Activated CD8-positive, alpha-beta T cell treated with anti-CD3 and anti-CD28 coated beads, Interleukin-2, amount 10 ng/mL, durations not matched to agents 7 days and 5 days (primary cell): ENCODE results near the gene ABCD1. TPM values are rescaled to one million over a fixed set of nuclear protein-coding genes. Genes with fewer than 3 reads are reported as not detected.
"Not testable (repeated sequence)": the region's sequence is repeated elsewhere in the genome, so short reads cannot be mapped to it uniquely, and the experiment has no call there.

Experiments
- ATAC-seq: fragments of 150-1000 bp; cut with Tn5 transposase; one replicate; pipeline ENCODE4 v1.10.0; 2021; ENCODE audit warnings: moderate library complexity
- CTCF ChIA-PET: fragments of 350-600 bp; sonication (Branson Sonifier 250); formaldehyde crosslinking; loops from one replicate; lab custom pipeline; 2021; ENCODE audit warnings: antibody characterized with exemption; lab: Charles Lee
- POLR2A ChIA-PET: fragments of 350-600 bp; sonication (Branson Sonifier 250); formaldehyde crosslinking; loops from one replicate; lab custom pipeline; 2021; ENCODE audit warnings: antibody characterized with exemption; lab: Charles Lee
- DNase-seq: peaks from one replicate; pipeline ENCODE4 v3.0.0-alpha.2; 2020
- H3K27ac Mint-ChIP-seq: one replicate; pipeline ENCODE4 v1.8.0; 2021; ENCODE audit warnings: mild to moderate bottlenecking, mixed read lengths
- H3K27me3 Mint-ChIP-seq: one replicate; pipeline ENCODE4 v1.8.0; 2021; ENCODE audit warnings: low read depth, mixed read lengths
- H3K36me3 Mint-ChIP-seq: one replicate; pipeline ENCODE4 v1.8.0; 2021; ENCODE audit warnings: low read depth, mixed read lengths
- H3K4me1 Mint-ChIP-seq: one replicate; pipeline ENCODE4 v1.8.0; 2021; ENCODE audit warnings: low read depth, mixed read lengths
- H3K4me3 Mint-ChIP-seq: one replicate; pipeline ENCODE4 v1.8.0; 2021; ENCODE audit warnings: mild to moderate bottlenecking, mixed read lengths
- H3K9me3 Mint-ChIP-seq: one replicate; pipeline ENCODE4 v1.8.0; 2022; ENCODE audit warnings: mixed read lengths; ENCODE audit not compliant: insufficient read depth
- total RNA-seq, 2 experiments: library from RNA; stranded (reverse); gene quantifications; one replicate each; pipeline ENCODE4 v1.2.3, GENCODE V29; 2021

ABCD1 gene
- total RNA-seq = 10 to 100 TPM; 14.6 to 15.9 TPM

DNA sequence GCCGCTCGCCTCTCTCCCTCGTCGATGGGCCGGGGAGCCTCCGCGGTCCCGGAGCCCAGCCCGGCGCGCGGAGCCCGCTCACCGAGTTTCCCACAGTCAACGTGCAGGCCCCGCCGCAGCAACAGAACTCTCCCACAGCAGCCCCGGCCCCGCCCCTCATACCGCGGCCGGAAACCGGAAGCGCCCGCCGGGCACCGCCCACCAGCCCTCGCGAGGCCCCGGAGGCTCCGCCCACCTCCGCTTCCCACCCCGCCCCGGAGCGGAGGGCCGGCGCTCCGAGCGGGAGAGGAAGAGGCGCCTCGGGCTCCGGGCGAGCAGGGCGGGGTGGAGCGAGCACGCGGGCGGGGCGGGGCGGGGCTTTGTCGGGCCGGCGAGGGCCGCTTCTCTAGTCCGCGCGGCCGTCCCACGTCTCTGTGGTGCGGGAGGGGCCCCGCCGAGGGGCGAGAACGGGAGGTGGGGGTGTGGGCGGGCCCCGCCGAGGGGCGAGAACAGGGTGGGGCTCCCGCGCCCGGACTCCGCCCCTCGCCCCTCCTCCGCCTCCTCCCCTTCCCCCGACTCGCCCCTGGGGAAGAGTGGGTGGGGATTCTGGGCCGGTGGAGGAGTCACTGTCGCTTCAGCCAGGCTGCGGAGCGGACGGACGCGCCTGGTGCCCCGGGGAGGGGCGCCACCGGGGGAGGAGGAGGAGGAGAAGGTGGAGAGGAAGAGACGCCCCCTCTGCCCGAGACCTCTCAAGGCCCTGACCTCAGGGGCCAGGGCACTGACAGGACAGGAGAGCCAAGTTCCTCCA lies at the start of gene ABCD1, which contains the start of gene BCAP31:
Gene ABCD1 (plus strand): TSS at position 605 of the 787 bp plus-strand sequence. CDS start 411 bp downstream, outside the sequence.
Gene BCAP31 (minus strand): TSS at position 136 of the 787 bp plus-strand sequence. CDS start 1,143 bp downstream, outside the sequence.
- Mint-ChIP-seq H3K36me3 (peaks cover 23% of the 10 kb centered on the region), H3K27ac (peak within 1 kb of the TSS; percentile 86), H3K4me1 (peaks cover 32% of the 10 kb centered on the region), H3K27me3 (no peaks in the 10 kb centered on the region), H3K4me3 (peak within 1 kb of the TSS; percentile 88), H3K9me3 (no peaks in the 10 kb centered on the region)
- POLR2A ChIA-PET = no interaction called here
- DNase-seq = peak; percentile 91
- CTCF ChIA-PET = no interaction called here
- peak; percentile 84 for ATAC-seq

DNA sequence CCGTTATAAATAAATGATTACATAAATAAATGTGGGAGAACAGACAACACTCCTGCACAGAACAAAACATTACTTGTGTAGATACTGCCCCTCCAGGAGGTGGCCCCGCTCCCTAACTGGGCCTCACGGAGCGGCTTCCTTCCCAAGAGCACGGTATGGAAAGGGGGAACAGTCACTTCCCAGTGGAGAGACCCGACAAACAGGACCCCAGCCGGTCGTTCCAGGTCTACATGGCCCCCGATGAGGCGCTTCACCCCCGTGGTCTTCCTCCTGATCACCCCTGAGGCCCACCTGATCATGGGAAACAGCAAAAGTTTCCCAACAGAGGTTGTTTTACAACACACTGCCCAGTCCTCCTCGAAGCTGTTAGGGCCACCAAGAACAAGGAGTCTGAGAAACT lies 43.5 kb upstream of the ABCD1 start:
- Mint-ChIP-seq H3K9me3 (no peaks in the 10 kb centered on the region), H3K4me3 (no peak overlapping the region), H3K36me3 (no peaks in the 10 kb centered on the region), H3K27me3 (peaks cover 11% of the 10 kb centered on the region), H3K4me1 (no peaks in the 10 kb centered on the region), H3K27ac (no peak overlapping the region)
- POLR2A ChIA-PET = no interaction called here
- CTCF ChIA-PET = interaction anchor here (1.9 kb wide), 1 partner anchor 13 kb away, joined by 7 read pairs; no protein-coding TSS in a partner anchor
- ATAC-seq (no peak), DNase-seq (no peak)

DNA sequence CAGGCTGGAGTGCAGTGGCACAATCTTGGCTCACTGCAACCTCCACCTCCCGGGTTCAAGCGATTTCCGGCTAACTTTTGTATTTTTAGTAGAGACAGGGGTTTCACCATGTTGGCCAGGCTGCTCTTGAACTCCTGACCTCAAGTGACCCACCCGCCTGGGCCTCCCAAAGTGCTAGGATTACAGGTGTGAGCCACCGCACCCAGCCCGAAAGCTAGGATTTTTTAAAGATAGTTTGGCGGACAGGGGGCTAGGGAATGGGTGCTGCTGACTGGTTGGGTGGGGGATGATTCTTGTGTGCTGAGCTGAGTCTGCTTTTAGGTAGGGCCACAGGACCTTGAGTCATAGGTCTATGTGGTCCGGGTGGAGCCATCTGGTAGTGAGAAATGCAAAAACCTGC lies 41.2 kb upstream of the ABCD1 start:
- H3K4me3 Mint-ChIP-seq, DNase-seq, H3K4me1 Mint-ChIP-seq, H3K27ac Mint-ChIP-seq, POLR2A ChIA-PET, ATAC-seq, H3K36me3 Mint-ChIP-seq, H3K9me3 Mint-ChIP-seq: not testable (repeated sequence)
- CTCF ChIA-PET = interaction anchor here (1.5 to 2.2 kb wide), 2 partner anchors 15 to 144 kb away, joined by 3 to 11 read pairs; no protein-coding TSS in a partner anchor
- peaks cover 13% of the 10 kb centered on the region for H3K27me3 Mint-ChIP-seq

DNA sequence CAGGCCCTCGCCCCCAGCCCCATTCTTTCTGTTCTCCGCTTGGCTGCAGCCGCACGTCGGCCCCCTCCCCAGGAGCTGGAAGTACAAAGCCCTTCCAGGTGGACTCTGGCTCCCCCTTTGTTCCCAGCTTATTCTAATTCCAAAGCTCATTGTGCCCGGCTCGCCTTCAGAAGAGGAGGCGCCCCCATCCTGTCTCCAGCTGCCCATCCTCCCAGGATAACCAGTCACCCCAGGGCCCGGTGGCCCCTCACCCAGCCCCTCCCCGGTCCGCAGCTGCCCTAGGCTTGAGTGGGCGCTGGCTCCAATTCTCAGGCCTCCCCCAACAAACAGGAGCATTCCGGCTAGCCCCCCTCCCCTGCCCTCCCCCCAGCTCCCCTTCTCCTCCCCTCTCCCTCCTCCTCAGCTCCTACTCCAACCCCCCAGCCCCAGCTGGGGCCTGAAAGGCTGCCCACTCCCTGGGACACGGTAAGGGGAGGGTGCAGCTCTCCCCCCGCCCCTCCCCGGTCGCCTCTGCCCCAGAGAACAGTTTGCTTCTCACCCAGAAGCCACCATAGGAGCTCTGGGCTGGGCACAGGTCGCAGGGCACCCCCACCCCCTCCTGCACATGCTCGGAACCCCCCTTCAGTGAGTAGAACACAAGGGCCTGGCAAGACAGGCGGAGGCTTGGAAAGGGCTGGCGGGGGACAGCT lies 40.0 kb upstream of the ABCD1 start:
- Mint-ChIP-seq H3K9me3 (no peaks in the 10 kb centered on the region), H3K4me1 (no peaks in the 10 kb centered on the region), H3K27me3 (peaks cover 12% of the 10 kb centered on the region), H3K4me3 (no peak overlapping the region), H3K27ac (no peak overlapping the region), H3K36me3 (no peaks in the 10 kb centered on the region)
- ChIA-PET CTCF (interaction anchor here (1.5 to 2.2 kb wide), 2 partner anchors 17 to 145 kb away, joined by 3 to 11 read pairs; no protein-coding TSS in a partner anchor), POLR2A (no interaction called here)
- DNase-seq (no peak), ATAC-seq (no peak)

DNA sequence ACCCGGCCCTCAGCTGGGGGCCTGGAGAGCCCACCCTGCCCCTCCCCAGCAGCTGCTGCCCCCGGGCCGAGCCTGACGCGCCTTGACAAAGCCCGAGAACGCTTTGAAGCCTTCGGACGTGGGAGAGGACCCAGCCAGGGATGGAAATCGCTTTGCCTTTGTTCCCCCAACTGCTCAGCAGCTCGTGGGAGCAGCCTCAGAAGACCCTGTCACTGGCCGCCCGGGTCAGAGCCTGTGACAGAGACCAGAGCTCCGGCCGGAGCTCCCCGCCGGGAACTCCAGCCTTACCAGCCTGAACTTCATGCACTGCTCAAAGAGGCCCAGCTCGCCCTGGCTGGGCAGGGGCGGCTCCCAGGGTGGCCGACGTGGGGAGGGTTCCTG lies 39.5 kb upstream of the ABCD1 start:
- no peak overlapping the region for H3K4me3 Mint-ChIP-seq
- no peak for ATAC-seq
- peaks cover 11% of the 10 kb centered on the region for H3K27me3 Mint-ChIP-seq
- H3K4me1 Mint-ChIP-seq = no peaks in the 10 kb centered on the region
- H3K27ac Mint-ChIP-seq = no peak overlapping the region
- H3K36me3 Mint-ChIP-seq = no peaks in the 10 kb centered on the region
- no peaks in the 10 kb centered on the region for H3K9me3 Mint-ChIP-seq
- no peak for DNase-seq
- POLR2A ChIA-PET = no interaction called here
- CTCF ChIA-PET = interaction anchor here (2.2 kb wide), 1 partner anchor 17 kb away, joined by 11 read pairs; no protein-coding TSS in a partner anchor

DNA sequence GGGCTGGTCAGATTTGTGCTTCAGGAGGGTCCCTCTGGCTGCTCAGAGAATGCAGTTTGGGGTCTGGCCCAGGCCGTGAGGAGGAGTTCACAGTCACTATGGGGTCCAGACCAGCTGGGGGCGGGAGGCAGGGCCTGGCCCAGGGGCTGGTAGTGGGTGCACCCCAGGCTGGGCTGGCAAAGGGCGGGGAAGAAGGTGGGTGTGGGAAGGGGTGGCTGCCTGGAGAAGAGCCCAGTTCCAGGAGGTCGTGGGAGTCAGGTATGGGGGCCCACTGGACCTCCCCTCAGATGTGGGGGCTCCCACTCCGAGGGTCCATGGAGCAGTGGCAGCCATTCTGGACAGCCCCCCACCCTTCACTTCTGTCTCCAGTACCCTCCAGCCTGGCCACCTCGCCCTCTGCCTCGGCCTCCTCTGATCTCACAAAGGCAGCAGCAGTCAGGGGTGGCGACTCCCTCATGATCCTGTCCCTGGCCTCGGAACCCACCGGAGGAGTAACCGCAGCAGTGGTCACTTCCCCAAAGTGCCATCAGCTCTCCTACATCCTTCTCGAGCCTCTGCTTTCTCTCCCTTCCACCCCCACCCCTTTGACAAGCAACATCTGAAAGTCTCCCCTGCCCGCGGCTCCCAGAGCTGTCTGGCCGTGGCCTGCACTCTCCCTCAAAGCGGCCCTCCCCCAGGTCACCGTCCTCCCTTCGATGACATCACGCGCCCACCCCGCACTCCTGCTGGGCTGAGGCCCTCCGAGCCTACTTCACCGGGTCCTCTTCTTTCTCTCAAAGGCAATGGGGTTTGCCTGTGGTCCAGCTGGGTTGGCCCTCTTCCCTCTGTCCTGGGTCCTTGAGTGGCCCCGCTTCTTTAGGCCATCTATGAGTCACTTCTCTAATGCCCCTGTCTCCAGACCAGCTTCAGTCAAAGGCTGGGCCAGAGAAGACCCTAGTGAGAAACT lies 38.6 kb upstream of the ABCD1 start:
- no peaks in the 10 kb centered on the region for H3K9me3 Mint-ChIP-seq
- peaks cover 9% of the 10 kb centered on the region for H3K27me3 Mint-ChIP-seq
- CTCF ChIA-PET = interaction anchor here (0.6 to 1.2 kb wide), 3 partner anchors 17 to 23 kb away, joined by 3 read pairs; no protein-coding TSS in a partner anchor
- no peaks in the 10 kb centered on the region for H3K36me3 Mint-ChIP-seq
- H3K4me3 Mint-ChIP-seq = no peak overlapping the region
- H3K4me1 Mint-ChIP-seq = no peaks in the 10 kb centered on the region
- H3K27ac Mint-ChIP-seq = no peak overlapping the region
- POLR2A ChIA-PET = no interaction called here
- ATAC-seq = no peak
- DNase-seq = no peak

DNA sequence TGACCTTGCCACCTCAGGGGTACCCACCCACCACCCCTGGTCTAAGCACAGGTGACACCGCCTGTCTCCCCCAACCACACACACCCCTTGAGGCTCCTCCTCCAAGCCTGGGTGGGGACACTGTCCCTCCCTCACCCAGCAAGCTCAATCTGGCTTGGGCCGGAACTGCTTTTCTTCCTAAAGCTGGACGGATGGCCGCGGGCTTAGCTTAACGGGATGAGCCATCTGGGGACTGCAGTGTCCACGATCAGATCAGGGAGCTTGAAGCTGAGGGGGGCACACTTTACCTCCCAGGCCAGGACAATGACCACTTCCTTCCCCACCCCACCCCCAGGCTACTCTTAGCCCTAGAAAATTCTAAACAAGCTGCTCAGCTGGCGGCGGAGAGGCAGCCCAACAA lies 37.9 kb upstream of the ABCD1 start:
- Mint-ChIP-seq H3K4me3 (no peak overlapping the region), H3K9me3 (no peaks in the 10 kb centered on the region), H3K4me1 (no peaks in the 10 kb centered on the region), H3K36me3 (no peaks in the 10 kb centered on the region), H3K27ac (no peak overlapping the region), H3K27me3 (peaks cover 9% of the 10 kb centered on the region)
- DNase-seq = no peak
- ChIA-PET CTCF (interaction anchor here (0.6 to 1.2 kb wide), 3 partner anchors 18 to 22 kb away, joined by 3 read pairs; no protein-coding TSS in a partner anchor), POLR2A (no interaction called here)
- no peak for ATAC-seq

DNA sequence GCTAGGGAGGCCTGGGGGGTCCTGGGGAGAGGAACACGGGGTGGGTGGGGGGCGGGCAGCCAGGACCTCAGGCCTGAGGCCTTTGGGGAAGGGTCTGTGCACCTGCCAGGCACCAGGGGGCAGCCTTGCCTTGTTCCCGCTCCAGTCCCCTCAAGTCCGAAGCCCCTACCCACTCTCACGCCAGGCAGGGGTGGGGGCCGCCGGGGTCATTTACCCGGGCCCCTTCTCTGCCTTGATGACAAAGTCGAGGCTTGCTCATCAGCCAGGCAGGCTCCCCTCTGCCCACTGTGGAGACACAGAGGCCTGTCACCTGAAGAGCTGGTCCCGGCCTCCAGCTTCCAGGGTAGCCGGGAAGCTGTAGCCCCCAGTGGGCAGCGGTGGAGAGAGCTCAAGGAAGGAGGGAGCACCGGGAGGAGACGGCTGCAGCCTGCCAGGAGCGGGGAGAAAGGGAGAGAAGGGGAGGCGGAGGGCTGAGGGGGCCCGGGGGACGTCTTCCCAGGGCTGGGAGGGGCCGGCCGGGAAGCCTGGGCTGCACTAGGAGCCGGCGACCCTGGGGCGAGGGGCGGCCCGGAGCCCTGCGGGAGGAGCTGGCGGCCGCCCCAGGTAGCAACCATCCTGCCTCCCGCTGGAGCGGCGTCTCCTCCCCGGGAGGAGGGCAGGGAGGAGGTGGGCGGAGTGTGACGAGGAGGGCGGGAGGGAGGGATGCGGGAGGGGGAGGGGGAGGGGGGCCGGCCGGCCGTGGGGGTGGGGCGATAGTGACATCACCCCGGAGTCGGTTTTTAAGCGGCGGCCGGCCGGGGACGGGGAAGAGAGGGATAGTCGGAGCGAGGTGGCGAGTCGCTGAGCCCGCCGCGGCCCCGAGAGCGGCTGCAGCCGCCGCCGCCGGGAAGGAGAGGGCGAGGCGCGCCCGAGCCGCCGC lies 37.3 kb upstream of the ABCD1 start, which contains the start of gene SLC6A8:
Gene SLC6A8 (plus strand): TSS at position 806 of the 919 bp plus-strand sequence. CDS start 649 bp downstream, outside the sequence.
- H3K4me3 Mint-ChIP-seq = peak within 1 kb of the TSS; percentile 64
- ATAC-seq (peak; percentile 60), DNase-seq (peak; percentile 45)
- H3K27me3 Mint-ChIP-seq = peaks cover 9% of the 10 kb centered on the region
- H3K27ac Mint-ChIP-seq = no peak within 1 kb of the TSS
- H3K36me3 Mint-ChIP-seq = no peaks in the 10 kb centered on the region
- ChIA-PET POLR2A (no interaction called here), CTCF (interaction anchor here (1.1 to 1.2 kb wide), 2 partner anchors 19 to 20 kb away, joined by 3 read pairs; no protein-coding TSS in a partner anchor)
- H3K9me3 Mint-ChIP-seq = no peaks in the 10 kb centered on the region
- no peaks in the 10 kb centered on the region for H3K4me1 Mint-ChIP-seq

DNA sequence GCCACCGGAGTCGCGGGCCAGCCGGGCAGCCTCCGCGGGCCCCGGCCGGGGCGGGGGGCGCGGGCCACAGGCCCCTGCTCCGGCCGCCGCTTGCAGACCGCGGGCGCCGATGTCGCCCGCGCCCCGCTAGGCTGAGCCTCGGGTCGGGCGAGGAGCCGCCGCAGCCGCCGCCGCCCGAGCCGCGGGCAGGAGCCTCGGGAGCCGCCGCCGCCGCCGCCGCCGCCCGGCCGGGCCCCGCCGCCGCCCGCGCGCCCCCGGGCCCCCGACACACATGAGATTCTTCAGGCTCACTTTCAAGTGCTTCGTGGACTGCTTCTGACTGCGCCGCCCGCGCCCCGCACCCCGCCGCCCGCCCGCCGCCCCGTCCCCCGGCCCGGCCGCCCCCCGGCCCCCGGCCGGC lies 36.6 kb upstream of the ABCD1 start:
- H3K27me3 Mint-ChIP-seq = peaks cover 6% of the 10 kb centered on the region
- no peaks in the 10 kb centered on the region for H3K36me3 Mint-ChIP-seq
- ATAC-seq (peak; percentile 40), DNase-seq (no peak)
- POLR2A ChIA-PET = no interaction called here
- H3K4me1 Mint-ChIP-seq = no peaks in the 10 kb centered on the region
- no peak overlapping the region for H3K4me3 Mint-ChIP-seq
- no peak overlapping the region for H3K27ac Mint-ChIP-seq
- CTCF ChIA-PET = no interaction called here
- H3K9me3 Mint-ChIP-seq = no peaks in the 10 kb centered on the region

DNA sequence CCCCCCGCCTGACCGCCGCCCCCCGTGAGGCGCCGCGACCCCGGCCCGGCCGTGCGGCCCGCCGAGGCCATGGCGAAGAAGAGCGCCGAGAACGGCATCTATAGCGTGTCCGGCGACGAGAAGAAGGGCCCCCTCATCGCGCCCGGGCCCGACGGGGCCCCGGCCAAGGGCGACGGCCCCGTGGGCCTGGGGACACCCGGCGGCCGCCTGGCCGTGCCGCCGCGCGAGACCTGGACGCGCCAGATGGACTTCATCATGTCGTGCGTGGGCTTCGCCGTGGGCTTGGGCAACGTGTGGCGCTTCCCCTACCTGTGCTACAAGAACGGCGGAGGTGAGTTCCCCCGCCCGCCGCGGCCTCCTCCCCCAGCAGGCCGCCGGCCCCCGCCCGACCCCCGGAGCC lies 36.1 kb upstream of the ABCD1 start:
- CTCF ChIA-PET = no interaction called here
- no peak for DNase-seq

More for the DNA sequence above, 36.1 kb upstream of the ABCD1 start:
- Mint-ChIP-seq H3K4me3 (no peak overlapping the region), H3K36me3 (no peaks in the 10 kb centered on the region), H3K4me1 (no peaks in the 10 kb centered on the region), H3K27ac (no peak overlapping the region), H3K9me3 (no peaks in the 10 kb centered on the region), H3K27me3 (peaks cover 6% of the 10 kb centered on the region)
- no peak for ATAC-seq
- POLR2A ChIA-PET = no interaction called here
